ENCODE measurements around the gene ACAP3. TPM values are rescaled to one million over a fixed set of nuclear protein-coding genes. Genes with fewer than 3 reads are reported as not detected.

The ACAP3 gene
- total and polyA plus RNA-seq, 4 donors = 2.7 to 24.8 (median 15.0) TPM

DNA sequence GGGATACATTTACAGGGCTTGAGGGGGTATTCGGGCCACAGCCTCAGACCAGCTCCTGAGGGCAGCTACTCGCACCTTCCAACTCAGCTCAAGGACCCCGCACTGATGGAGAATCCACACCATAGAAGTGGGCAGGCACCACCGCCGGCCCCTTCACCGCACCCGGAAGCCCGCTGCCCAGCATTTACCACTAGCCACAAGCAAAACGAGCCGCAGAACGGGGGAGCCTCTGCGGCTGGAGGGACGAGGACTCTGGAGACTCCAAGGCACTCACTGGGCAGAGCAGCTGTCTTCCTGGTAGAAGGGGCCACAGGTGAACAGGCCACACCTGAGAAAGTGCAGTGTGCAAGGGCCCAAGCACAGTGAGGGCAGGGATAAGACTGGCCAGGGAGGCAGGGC, 39.4 kb downstream of the ACAP3 start:
- Histone ChIP-seq H3K36me3 (ENCODE audit: control insufficient read depth in 4 of 4, insufficient read depth in 3 of 4, low read depth in 1 of 4, low read length in 3 of 4) (peaks cover 5 to 24% (median 14%) of the 10 kb centered on the region in 4 donors), H3K4me1 (ENCODE audit: control insufficient read depth in 4 of 4, insufficient read depth in 4 of 4, low read length in 3 of 4) (peaks cover 9 to 28% (median 22%) of the 10 kb centered on the region in 4 donors)
- TF ChIP-seq FOXA2 (IDR thresholded peaks at IDR 0.05) (no peak), FOXA1 (IDR thresholded peaks at IDR 0.05) (no peak), NR2F2 (IDR thresholded peaks at IDR 0.05) (no peak), TAF1 (conservative IDR thresholded peaks at IDR 0.05) (no peak), RAD21 (IDR thresholded peaks at IDR 0.05) (no peak), YY1 (IDR thresholded peaks at IDR 0.05) (no peak), GABPA (IDR thresholded peaks at IDR 0.05 in 1 of 2, conservative IDR thresholded peaks at IDR 0.05 in 1 of 2) (no peak), RXRA (IDR thresholded peaks at IDR 0.05) (no peak)
- TF ChIP-seq, protein P1, sequence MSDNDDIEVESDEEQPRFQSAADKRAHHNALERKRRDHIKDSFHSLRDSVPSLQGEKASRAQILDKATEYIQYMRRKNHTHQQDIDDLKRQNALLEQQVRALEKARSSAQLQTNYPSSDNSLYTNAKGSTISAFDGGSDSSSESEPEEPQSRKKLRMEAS (IDR thresholded peaks at IDR 0.05) = no peak
- TF ChIP-seq, protein P2, sequence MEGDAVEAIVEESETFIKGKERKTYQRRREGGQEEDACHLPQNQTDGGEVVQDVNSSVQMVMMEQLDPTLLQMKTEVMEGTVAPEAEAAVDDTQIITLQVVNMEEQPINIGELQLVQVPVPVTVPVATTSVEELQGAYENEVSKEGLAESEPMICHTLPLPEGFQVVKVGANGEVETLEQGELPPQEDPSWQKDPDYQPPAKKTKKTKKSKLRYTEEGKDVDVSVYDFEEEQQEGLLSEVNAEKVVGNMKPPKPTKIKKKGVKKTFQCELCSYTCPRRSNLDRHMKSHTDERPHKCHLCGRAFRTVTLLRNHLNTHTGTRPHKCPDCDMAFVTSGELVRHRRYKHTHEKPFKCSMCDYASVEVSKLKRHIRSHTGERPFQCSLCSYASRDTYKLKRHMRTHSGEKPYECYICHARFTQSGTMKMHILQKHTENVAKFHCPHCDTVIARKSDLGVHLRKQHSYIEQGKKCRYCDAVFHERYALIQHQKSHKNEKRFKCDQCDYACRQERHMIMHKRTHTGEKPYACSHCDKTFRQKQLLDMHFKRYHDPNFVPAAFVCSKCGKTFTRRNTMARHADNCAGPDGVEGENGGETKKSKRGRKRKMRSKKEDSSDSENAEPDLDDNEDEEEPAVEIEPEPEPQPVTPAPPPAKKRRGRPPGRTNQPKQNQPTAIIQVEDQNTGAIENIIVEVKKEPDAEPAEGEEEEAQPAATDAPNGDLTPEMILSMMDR (IDR thresholded peaks at IDR 0.05; ENCODE audit: low read depth, low read length, missing input control) = no peak
- TF ChIP-seq, protein P3, sequence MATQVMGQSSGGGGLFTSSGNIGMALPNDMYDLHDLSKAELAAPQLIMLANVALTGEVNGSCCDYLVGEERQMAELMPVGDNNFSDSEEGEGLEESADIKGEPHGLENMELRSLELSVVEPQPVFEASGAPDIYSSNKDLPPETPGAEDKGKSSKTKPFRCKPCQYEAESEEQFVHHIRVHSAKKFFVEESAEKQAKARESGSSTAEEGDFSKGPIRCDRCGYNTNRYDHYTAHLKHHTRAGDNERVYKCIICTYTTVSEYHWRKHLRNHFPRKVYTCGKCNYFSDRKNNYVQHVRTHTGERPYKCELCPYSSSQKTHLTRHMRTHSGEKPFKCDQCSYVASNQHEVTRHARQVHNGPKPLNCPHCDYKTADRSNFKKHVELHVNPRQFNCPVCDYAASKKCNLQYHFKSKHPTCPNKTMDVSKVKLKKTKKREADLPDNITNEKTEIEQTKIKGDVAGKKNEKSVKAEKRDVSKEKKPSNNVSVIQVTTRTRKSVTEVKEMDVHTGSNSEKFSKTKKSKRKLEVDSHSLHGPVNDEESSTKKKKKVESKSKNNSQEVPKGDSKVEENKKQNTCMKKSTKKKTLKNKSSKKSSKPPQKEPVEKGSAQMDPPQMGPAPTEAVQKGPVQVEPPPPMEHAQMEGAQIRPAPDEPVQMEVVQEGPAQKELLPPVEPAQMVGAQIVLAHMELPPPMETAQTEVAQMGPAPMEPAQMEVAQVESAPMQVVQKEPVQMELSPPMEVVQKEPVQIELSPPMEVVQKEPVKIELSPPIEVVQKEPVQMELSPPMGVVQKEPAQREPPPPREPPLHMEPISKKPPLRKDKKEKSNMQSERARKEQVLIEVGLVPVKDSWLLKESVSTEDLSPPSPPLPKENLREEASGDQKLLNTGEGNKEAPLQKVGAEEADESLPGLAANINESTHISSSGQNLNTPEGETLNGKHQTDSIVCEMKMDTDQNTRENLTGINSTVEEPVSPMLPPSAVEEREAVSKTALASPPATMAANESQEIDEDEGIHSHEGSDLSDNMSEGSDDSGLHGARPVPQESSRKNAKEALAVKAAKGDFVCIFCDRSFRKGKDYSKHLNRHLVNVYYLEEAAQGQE (IDR thresholded peaks at IDR 0.05) = no peak
- TF ChIP-seq, protein P4, sequence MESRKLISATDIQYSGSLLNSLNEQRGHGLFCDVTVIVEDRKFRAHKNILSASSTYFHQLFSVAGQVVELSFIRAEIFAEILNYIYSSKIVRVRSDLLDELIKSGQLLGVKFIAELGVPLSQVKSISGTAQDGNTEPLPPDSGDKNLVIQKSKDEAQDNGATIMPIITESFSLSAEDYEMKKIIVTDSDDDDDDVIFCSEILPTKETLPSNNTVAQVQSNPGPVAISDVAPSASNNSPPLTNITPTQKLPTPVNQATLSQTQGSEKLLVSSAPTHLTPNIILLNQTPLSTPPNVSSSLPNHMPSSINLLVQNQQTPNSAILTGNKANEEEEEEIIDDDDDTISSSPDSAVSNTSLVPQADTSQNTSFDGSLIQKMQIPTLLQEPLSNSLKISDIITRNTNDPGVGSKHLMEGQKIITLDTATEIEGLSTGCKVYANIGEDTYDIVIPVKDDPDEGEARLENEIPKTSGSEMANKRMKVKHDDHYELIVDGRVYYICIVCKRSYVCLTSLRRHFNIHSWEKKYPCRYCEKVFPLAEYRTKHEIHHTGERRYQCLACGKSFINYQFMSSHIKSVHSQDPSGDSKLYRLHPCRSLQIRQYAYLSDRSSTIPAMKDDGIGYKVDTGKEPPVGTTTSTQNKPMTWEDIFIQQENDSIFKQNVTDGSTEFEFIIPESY (IDR thresholded peaks at IDR 0.05) = no peak

DNA sequence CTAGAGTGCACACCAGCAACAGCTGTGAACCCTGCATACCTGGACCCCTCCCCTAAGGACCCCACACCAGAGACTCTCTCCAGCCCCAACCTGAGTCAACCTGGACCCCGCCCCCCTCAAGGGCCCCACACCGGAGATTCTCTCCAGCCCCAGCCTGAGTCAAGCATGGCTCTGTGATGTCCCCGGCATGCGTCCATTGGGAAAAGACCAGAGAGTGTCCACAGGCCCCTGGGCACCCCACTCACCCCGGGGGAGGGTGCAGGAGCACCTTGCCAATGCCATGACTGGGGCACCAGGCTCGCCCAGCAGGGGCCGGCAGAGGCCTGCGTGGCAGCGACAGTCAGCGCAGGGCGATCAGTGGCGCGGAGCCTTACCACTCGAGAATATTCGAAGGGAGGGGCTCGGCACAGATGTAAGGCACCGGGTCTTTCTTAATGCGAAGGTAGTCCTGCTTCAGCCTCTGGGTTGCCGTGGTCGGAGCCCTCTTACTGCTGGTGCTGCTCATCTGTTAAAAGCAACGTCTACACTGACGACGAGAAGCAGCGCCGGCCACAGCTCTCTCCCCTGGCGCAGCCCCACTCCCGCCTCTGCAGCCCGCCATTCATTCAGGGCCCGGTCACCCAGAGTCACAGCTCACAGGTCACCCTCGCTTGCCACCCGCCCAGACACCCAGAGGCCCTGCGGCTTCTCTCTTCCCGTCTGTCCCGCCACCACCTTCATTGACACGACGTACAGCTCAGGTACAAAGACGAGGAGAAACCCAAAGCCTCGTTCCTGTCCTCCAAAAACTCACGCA, 40.0 kb downstream of the ACAP3 start:
- no peak for DNase-seq (ENCODE audit: low spot score)
- H3K9me3 ChIP-seq (ENCODE audit: control insufficient read depth in 4 of 4, low read length in 3 of 4) = no peaks in the 10 kb centered on the region

More for the DNA sequence above, 39.4 kb downstream of the ACAP3 start:
- H3K27ac ChIP-seq (ENCODE audit: low read depth in 1 of 2, low read length in 2 of 2) = no peak overlapping the region
- no peak overlapping the region for H3K9ac ChIP-seq (ENCODE audit: low read depth in 1 of 2, low read length in 2 of 2)
- no peak overlapping the region for H3K4me3 ChIP-seq (ENCODE audit: low read depth in 1 of 3, low read length in 3 of 3)
- WGBS = 97% methylated on average over 13 of the region's 13 CpGs
- no peaks in the 10 kb centered on the region for H3K9me3 ChIP-seq (ENCODE audit: control insufficient read depth in 4 of 4, low read length in 3 of 4)
- H3K27me3 ChIP-seq (ENCODE audit: control insufficient read depth in 4 of 4, insufficient read depth in 4 of 4, low read length in 3 of 4) = no peaks in the 10 kb centered on the region
- DNase-seq (ENCODE audit: low spot score) = no peak

More for the DNA sequence above, 40.0 kb downstream of the ACAP3 start:
- TF ChIP-seq JUND (IDR thresholded peaks at IDR 0.05) = no peak
- no peak for TF ChIP-seq TAF1 (conservative IDR thresholded peaks at IDR 0.05)
- no peak for TF ChIP-seq FOXA1 (IDR thresholded peaks at IDR 0.05)
- no peak for TF ChIP-seq SP1 (IDR thresholded peaks at IDR 0.05)
- no peak for TF ChIP-seq HNF4G (IDR thresholded peaks at IDR 0.05)
- TF ChIP-seq, protein P4 (IDR thresholded peaks at IDR 0.05) = no peak
- no peak for TF ChIP-seq YY1 (IDR thresholded peaks at IDR 0.05)
- TF ChIP-seq FOXA2 (IDR thresholded peaks at IDR 0.05) = no peak
- TF ChIP-seq GABPA (IDR thresholded peaks at IDR 0.05 in 1 of 2, conservative IDR thresholded peaks at IDR 0.05 in 1 of 2) = no peak
- TF ChIP-seq, protein P3 (IDR thresholded peaks at IDR 0.05) = no peak
- no peak for TF ChIP-seq NR2F2 (IDR thresholded peaks at IDR 0.05)
- TF ChIP-seq EGR1 (IDR thresholded peaks at IDR 0.05; ENCODE audit: low read depth in 2 of 2) = no peak
- 97% methylated on average over 39 of the region's 39 CpGs for WGBS
- H3K9ac ChIP-seq (ENCODE audit: low read depth in 1 of 2, low read length in 2 of 2) = no peak overlapping the region
- H3K27me3 ChIP-seq (ENCODE audit: control insufficient read depth in 4 of 4, insufficient read depth in 4 of 4, low read length in 3 of 4) = no peaks in the 10 kb centered on the region
- peaks cover 11 to 30% (median 17%) of the 10 kb centered on the region in 4 donors for H3K36me3 ChIP-seq (ENCODE audit: control insufficient read depth in 4 of 4, insufficient read depth in 3 of 4, low read depth in 1 of 4, low read length in 3 of 4)
- H3K4me1 ChIP-seq (ENCODE audit: control insufficient read depth in 4 of 4, insufficient read depth in 4 of 4, low read length in 3 of 4) = peaks cover 8 to 24% (median 20%) of the 10 kb centered on the region in 4 donors
- no peak overlapping the region for H3K4me3 ChIP-seq (ENCODE audit: low read depth in 1 of 3, low read length in 3 of 3)
- H3K27ac ChIP-seq (ENCODE audit: low read depth in 1 of 2, low read length in 2 of 2) = no peak overlapping the region

Measured in liver (tissue), 9 donors.